Erythroblast (primary cell): ENCODE data around the gene PALLD.

ENCODE experiments used
- GATA1 ChIP-seq: IDR thresholded peaks from 2 replicates; pipeline ENCODE4 v1.6.1; 2011; ENCODE audit warnings: low read depth, mild to moderate bottlenecking, control low read depth, low read length, moderate library complexity
- POLR2A ChIP-seq: IDR thresholded peaks from 2 replicates; pipeline ENCODE4 v1.6.1; 2011; ENCODE audit warnings: mild to moderate bottlenecking, low read length

DNA sequence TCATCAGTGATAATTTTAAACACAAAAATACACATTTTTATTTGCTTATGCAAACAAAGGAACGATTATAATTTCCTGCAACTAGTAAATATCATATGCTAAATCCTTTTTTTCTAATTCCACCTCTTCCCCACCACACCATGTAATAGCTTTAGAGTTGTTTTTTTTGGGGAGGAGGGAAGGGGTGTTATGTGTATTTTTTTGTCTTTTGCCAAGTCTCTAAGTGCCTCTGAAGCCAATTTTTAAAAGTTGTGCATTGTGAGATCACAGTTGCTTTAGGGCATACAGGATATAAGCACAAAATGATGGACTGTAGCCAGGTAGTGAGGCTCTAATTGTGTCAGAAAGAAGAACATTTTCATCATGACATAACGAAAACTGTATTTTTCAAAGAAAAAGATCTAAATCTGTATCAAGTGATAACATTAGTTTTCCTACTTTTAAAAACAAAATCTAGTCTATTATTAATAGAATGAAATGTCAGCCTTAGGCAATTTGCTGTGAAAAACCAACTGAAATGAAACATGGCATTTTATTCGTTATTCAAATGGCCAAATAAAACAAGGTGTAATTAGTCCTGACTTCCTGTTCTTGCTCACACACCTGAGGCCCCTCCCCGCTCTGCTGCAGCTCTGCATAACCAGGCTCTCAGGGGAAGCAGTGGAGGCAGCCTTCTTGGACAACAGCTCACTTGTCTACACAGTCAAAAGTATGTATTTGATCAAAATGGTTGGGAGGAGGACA lies 157.4 kb downstream of the PALLD start:
- no peak for TF ChIP-seq POLR2A
- TF ChIP-seq GATA1 = no peak
